ENCODE data around the gene TRPM3.

The TRPM3 gene

GRCh38 chr9:71106992-71107391 lies 14.4 kb downstream of the TRPM3 start:
- TF ChIP-seq, protein P1, sequence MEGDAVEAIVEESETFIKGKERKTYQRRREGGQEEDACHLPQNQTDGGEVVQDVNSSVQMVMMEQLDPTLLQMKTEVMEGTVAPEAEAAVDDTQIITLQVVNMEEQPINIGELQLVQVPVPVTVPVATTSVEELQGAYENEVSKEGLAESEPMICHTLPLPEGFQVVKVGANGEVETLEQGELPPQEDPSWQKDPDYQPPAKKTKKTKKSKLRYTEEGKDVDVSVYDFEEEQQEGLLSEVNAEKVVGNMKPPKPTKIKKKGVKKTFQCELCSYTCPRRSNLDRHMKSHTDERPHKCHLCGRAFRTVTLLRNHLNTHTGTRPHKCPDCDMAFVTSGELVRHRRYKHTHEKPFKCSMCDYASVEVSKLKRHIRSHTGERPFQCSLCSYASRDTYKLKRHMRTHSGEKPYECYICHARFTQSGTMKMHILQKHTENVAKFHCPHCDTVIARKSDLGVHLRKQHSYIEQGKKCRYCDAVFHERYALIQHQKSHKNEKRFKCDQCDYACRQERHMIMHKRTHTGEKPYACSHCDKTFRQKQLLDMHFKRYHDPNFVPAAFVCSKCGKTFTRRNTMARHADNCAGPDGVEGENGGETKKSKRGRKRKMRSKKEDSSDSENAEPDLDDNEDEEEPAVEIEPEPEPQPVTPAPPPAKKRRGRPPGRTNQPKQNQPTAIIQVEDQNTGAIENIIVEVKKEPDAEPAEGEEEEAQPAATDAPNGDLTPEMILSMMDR (IDR thresholded peaks at IDR 0.05; ENCODE audit: low read depth, low read length) = no peak
- no peak for DNase-seq (ENCODE audit: extremely low read depth, low read depth)

GRCh38 chr9:71105192-71105591 lies 16.2 kb downstream of the TRPM3 start:
- no peak for DNase-seq (ENCODE audit: extremely low read depth, low read depth)
- TF ChIP-seq, protein P1 (IDR thresholded peaks at IDR 0.05; ENCODE audit: low read depth, low read length) = no peak

DNA sequence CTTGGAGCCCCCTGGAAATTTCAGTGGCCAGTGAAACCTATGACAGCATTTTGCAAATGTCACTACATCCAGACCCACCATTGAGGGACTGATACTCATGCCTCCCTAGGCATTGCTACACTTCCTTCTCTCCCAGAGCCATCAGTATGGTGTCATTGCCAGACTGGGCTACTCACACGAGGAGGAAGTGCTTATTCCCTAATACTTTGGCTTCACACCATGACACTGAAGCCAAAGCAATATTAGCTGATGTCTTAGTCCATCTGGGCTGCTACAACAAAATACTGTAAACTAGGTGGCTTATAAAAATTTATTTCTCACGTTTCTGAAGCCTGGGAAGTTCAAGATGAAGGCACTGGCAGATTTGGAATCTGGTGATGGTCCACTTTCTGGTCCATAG lies 22.6 kb downstream of the TRPM3 start:
- TF ChIP-seq, protein P1 (IDR thresholded peaks at IDR 0.05; ENCODE audit: low read depth, low read length) = no peak
- no peak for DNase-seq (ENCODE audit: extremely low read depth, low read depth)

- TF ChIP-seq, protein P1 (IDR thresholded peaks at IDR 0.05; ENCODE audit: low read depth, low read length) = no peak
- no peak for DNase-seq (ENCODE audit: extremely low read depth, low read depth)
Measured at GRCh38 chr9:71097671-71098070, 23.8 kb downstream of the TRPM3 start.

GRCh38 chr9:71096421-71097108 lies 24.9 kb downstream of the TRPM3 start:
- DNase-seq (ENCODE audit: extremely low read depth, low read depth) = no peak

DNA sequence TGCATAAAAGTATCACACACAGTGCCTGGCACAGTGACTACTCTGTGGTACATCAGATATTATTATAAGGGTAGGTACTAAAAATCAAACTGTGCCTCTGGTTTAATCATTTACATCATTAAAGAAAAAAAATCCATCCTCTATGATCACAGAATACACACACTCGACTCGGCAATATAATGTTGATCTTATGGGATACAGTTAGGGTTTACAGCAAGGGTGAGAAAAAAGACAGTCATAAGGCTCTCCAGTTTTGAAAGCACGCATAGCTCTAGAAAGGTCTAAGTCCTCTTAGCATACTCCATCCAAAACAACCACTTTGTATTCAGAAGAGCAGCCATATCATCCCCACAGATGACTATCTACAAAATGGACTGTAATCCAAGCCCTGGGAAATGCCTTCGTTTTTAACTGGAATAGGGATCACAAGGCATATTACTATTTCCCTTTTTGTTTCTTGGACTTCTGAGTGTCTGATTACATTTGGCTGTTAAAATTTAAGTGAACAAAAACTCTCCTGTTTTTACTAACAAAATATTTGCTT lies 26.6 kb downstream of the TRPM3 start:
- no peak for DNase-seq (ENCODE audit: extremely low read depth, low read depth)
- TF ChIP-seq, protein P1 (IDR thresholded peaks at IDR 0.05; ENCODE audit: low read depth, low read length) = no peak

More at GRCh38 chr9:71096421-71097108, 24.9 kb downstream of the TRPM3 start:
- TF ChIP-seq, protein P1 (IDR thresholded peaks at IDR 0.05; ENCODE audit: low read depth, low read length) = no peak

DNA sequence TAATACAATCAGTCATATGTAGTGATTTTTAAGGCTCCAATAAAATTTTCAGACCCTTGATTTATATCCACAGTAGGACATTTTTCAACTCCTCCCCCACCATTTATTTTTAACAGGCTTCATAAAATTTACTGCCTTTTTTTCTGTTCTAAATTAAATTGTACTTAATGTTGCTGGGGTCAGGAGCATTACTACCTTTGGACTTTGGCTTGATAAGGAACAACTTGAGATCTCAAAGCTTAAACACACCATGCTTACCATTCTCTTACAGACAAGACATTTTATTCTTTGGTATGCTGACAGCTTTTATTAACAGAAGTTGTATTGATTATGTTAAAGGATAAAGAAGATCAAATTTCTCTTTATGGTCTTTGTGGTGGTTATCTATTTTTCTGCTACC lies 30.5 kb downstream of the TRPM3 start:
- DNase-seq (ENCODE audit: extremely low read depth, low read depth) = no peak
- TF ChIP-seq, protein P1 (IDR thresholded peaks at IDR 0.05; ENCODE audit: low read depth, low read length) = no peak
